GM12875 (cell line): ENCODE measurements around the gene ARL4D.
"Not testable (repeated sequence)": the region's sequence is repeated elsewhere in the genome, so short reads cannot be mapped to it uniquely, and the experiment has no call there.

Experiments
- H3K4me3 ChIP-seq: one replicate; pipeline ENCODE4 v1.5.1; 2011; ENCODE audit warnings: low read depth, low read length, control low read depth
- TF ChIP-seq, protein P1 (sequence below): IDR thresholded peaks from 2 replicates; pipeline ENCODE4 v1.5.1; 2011; ENCODE audit warnings: low read depth, mild to moderate bottlenecking, control low read depth, inconsistent platforms, low read length, moderate library complexity, borderline replicate concordance; ENCODE audit not compliant: insufficient read depth

The ARL4D gene

DNA sequence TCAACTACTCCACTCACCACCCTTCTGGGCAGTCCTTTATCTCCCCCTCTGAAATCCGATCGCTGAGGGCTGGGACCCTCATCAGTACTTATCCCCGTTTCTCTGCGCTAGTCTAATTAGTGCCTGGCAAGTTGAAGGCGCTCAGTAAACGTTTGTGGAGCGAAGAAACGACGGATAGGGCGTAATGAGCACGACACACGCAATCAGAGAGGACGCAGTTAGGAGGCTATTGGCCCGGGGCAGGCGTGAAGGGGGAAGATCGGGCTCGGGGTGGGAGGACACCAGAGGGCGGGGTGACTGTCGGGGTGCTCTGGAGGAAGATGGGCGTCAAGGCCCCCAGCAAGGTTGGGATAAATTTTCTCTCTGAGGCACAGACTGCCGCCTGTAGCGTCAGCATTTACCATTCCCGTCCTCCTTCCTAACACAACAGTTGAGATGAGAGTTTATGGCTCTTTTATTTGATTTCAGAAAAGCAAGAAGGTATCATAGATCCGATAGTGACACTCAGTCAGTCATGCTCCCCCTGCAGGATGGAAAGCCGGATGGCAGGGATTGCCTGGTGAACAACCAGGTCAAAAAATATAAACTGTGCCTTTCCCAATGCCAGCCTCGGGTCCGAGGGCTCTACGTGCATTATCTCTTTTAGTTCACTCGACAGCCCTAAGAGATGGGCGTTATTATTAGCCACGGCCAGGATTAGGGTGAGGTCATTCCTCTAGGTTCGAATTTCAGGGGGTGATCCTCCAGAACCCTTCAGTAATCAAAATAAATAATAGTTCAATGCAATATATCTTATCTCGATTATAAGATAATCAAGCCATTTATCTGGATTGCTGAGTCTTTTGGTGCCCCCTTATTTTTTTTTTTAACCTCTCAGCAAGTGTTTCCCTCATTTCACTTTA, 9.5 kb upstream of the ARL4D start:
- peak overlapping the region; percentile 69 for H3K4me3 ChIP-seq
- TF ChIP-seq, protein P1, sequence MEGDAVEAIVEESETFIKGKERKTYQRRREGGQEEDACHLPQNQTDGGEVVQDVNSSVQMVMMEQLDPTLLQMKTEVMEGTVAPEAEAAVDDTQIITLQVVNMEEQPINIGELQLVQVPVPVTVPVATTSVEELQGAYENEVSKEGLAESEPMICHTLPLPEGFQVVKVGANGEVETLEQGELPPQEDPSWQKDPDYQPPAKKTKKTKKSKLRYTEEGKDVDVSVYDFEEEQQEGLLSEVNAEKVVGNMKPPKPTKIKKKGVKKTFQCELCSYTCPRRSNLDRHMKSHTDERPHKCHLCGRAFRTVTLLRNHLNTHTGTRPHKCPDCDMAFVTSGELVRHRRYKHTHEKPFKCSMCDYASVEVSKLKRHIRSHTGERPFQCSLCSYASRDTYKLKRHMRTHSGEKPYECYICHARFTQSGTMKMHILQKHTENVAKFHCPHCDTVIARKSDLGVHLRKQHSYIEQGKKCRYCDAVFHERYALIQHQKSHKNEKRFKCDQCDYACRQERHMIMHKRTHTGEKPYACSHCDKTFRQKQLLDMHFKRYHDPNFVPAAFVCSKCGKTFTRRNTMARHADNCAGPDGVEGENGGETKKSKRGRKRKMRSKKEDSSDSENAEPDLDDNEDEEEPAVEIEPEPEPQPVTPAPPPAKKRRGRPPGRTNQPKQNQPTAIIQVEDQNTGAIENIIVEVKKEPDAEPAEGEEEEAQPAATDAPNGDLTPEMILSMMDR: peak; percentile 85

DNA sequence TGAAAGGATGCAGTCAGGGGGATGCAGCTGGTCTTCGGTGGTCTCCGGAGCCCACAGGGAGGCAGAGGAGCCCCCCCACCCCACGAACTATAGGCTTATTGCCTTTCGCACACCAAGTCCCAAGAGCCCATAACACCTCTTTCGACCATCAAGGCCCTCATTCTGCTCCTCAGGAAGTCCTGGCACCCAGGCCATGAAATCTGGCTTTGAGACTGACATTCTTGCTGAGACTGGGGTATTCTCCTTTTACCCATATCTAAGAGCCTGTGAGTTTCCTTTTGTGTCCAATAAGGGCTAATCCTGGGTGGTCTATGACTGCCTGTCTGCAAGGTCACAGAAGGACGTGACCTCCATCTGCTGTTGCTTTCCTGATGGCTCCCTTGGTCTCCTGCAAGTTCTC, 6.4 kb upstream of the ARL4D start:
- TF ChIP-seq, protein P1: no peak
- H3K4me3 ChIP-seq: no peak overlapping the region

DNA sequence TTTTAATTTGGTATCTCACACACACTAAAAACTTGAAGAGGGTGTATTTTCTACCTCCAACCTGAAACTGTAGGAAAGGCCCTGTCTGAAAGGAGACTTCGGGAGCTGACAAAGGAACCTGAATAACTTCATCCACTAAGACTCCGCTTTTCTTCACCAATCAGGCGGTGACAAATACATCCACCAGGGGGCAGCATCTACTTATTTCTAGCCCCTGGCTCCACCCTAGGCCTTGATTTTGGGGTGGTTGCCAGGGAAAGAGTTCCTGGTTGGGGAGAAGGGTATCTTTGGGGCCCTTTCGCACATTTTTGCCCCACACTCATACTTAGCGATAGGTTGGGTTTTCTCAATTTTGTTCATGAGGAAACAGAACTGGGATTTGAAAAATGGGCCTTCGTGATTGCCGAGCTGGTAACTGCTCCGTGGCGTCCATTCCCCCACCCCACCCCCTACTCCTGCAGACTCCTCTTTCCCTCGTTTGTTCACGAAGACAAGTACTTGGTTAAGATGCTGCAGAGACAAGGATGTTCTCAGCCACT, 4.8 kb upstream of the ARL4D start:
- H3K4me3 ChIP-seq: no peak overlapping the region
- TF ChIP-seq, protein P1: peak; percentile 66

DNA sequence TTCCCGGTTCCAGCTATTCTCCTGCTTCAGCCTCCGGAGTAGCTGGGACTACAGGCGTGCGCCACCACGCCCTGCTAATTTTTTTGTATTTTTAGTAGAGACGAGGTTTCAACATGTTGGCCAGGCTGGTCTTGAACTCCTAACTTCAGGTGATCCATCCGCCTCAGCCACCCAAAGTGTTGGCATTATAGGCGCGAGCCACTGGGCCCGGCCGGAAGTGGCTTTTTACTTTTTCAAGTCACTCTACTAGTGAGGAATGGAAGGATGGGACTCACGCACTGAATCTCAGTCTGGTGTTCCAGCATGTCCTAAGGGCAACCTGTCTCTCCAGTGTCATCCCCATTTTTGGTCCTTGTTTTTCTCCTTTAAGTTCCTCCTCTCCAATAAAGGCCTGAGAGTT, 4.1 kb upstream of the ARL4D start:
- H3K4me3 ChIP-seq: not testable (repeated sequence)

DNA sequence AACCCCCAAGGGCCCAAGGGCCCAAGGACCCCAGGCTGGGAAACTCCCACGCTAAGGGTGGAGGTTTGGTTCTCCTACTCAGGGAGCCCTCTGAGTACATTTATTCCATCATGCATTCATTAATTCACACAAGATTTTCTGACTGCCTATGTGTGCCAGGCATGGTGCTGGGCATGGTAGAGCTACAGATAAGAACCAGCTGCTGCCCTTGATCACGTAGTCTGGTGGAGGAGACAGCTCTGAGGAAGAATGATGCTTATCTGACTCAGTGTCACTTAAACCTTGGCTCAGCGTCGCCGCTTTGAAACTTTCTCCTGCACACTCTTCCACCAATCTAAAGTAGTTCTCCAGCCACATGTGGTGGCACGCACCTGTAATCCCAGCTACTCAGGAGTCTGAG, 3.6 kb upstream of the ARL4D start:
- TF ChIP-seq, protein P1: no peak
- H3K4me3 ChIP-seq: no peak overlapping the region

DNA sequence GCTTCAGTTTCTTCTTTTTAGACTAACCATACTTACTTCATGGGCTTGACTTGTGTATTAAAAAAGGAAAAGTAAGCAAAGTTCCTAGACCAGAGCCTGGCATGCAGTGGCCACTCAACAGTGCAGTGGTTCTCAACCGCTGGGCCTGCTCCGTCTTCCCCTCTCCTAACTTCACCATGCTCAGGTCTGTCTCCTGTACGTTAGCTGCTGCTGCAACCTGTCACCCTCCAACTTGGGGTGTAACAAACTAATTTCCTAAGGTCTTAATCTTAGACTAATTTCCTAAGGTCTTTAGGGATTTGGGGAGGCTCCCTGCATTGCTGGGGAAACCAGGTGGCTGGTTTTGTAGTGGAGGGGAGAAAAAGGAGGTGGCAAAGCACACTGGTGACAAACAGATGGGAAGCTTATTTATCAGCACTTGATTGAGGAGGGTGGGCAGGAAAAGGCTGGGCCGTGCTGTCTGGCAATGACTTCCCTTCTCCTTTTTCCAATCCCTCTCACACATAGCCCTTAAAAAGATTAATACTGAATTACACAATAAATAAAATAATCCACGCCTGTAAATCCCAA, 2.2 kb upstream of the ARL4D start:
- no peak overlapping the region for H3K4me3 ChIP-seq

DNA sequence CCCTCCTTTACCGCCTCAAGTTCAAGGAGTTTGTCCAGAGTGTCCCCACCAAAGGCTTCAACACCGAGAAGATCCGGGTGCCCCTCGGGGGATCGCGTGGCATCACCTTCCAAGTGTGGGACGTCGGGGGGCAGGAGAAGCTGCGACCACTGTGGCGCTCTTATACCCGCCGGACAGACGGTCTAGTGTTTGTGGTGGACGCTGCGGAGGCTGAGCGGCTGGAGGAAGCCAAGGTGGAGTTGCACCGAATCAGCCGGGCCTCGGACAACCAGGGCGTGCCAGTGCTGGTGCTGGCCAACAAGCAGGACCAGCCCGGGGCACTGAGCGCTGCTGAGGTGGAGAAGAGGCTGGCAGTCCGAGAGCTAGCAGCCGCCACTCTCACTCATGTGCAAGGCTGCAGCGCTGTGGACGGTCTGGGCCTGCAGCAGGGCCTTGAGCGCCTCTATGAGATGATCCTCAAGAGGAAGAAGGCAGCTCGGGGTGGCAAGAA, 1.1 kb downstream of the ARL4D start:
- no peak overlapping the region for H3K4me3 ChIP-seq
- TF ChIP-seq, protein P1: no peak

More for the DNA sequence above, 2.2 kb upstream of the ARL4D start:
- TF ChIP-seq, protein P1: no peak
